OCI-LY1 (cell line): ENCODE data around the gene LAMA5.

Experiments
- CTCF ChIP-seq: fragments of 200-600 bp; sonication (generic), shearing (Covaris generic); IDR thresholded peaks from 2 replicates; pipeline ENCODE4 v1.5.1; 2017; ENCODE audit warnings: mild to moderate bottlenecking, antibody characterized with exemption, low read length, moderate library complexity, mixed read lengths
- EZH2 ChIP-seq: fragments of 200-600 bp; sonication (generic), shearing (Covaris generic); IDR thresholded peaks from 2 replicates; pipeline ENCODE4 v1.8.0; 2017; ENCODE audit warnings: borderline replicate concordance, mixed run types, mild to moderate bottlenecking, antibody characterized with exemption, low read length, moderate library complexity, mixed read lengths

- TF ChIP-seq EZH2 (no peak), CTCF (no peak)
Observed at GRCh38 chr20:62413025-62413570, 46.0 kb upstream of the LAMA5 start.
